Measurements from ENCODE around the gene ATP6V0D1.
A peak's percentile ranks its signal among the peaks of the same experiment; 100 is the strongest.

ATP6V0D1 gene

DNA sequence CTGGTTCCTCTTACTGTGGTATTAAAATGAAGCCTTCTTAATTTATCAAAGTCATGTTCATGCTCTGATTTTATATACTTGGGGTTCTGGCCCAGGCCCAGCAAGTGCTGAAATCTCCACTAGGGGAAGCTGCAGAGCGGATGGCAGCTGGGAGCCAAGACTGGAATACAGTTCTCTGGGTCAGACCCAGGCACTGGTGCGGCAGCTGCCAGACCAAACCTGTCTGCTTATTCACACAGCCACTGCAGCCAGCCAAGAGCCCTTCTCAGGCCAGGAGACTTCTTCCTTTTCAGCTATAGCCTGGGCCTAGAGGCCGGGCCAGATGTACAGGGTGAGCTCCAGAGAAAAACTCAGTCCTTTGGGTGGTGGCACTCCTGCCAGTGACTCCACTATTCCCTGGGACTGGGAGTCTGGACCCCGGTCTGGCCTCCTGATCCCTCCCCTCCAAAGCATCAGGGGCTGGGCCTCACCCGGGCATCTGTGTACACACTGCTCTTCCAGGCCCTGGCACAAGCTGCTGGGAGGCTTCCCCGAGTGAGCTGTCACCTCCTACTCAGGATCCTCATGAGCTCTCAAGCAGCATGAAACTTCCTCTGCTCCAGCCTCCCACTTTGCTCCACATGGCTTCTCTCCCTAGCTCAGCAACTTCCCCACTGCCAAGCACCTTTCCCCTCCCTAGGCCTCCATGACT is 24.4 kb downstream of the ATP6V0D1 start:
- peak overlapping the region in 2 of 11 experiments; percentile 79 to 81; a peak in 3 of 22 replicates for H3K4me2 ChIP-seq
- H3K36me3 ChIP-seq = peaks cover 22 to 100% (median 92%) of the 10 kb centered on the region in 11 experiments; a peak in 21 of 22 replicates
- peaks cover 98 to 100% (median 100%) of the 10 kb centered on the region in 11 experiments for H4K20me1 ChIP-seq
- no peaks in the 10 kb centered on the region for H3K27me3 ChIP-seq
- peak overlapping the region in 1 of 11 experiments; percentile 7; a peak in 3 of 22 replicates for H3K27ac ChIP-seq
- H3K9ac ChIP-seq = peak overlapping the region in 3 of 11 experiments; percentile 24 to 61 (median 38); a peak in 3 of 22 replicates
- peaks cover 33 to 74% (median 54%) of the 10 kb centered on the region in 10 experiments; a peak in 19 of 20 replicates for H3K4me1 ChIP-seq
- no peak overlapping the region for H3K4me3 ChIP-seq
- H3K9me3 ChIP-seq (replicated peaks in 1 of 11) = no peaks in the 10 kb centered on the region
- TF ChIP-seq Cebpa-rat (IDR thresholded peaks at IDR 0.05) = no peak

DNA sequence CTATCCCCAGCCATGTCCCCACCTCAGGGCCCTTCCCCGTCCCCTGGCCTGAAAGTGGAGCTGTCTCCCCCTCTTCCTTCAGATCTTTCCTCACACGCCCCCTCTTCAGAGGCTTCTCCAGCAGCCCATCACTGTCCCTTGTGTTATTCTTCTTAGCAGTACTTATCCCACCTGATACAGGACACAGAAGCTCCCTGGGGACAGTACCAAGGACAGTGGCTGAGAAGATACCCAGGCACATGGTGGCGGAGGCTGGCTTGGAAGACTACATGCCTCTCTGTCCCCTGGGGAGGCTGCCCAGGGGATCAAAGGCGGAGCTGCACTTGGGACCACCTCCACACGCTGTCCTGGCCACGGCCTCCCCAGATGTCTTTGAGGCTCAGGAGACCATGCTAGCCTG is 26.1 kb downstream of the ATP6V0D1 start:
- Histone ChIP-seq H3K4me1 (peaks cover 28 to 66% (median 41%) of the 10 kb centered on the region in 10 experiments; a peak in 19 of 20 replicates), H3K4me3 (no peak overlapping the region), H3K4me2 (peak overlapping the region in 4 of 11 experiments; percentile 3 to 47 (median 34); a peak in 6 of 22 replicates), H3K9me3 (replicated peaks in 1 of 11) (no peaks in the 10 kb centered on the region), H3K9ac (peak overlapping the region in 3 of 11 experiments; percentile 1 to 35 (median 22); a peak in 2 of 22 replicates), H3K36me3 (peaks cover 28 to 100% (median 92%) of the 10 kb centered on the region in 11 experiments; a peak in 21 of 22 replicates), H3K27ac (no peak overlapping the region), H3K27me3 (no peaks in the 10 kb centered on the region), H4K20me1 (peaks cover 88 to 100% (median 100%) of the 10 kb centered on the region in 11 experiments)
- TF ChIP-seq Cebpa-rat (IDR thresholded peaks at IDR 0.05) = no peak

GRCh38 chr16:67454104-67454503 is 26.9 kb downstream of the ATP6V0D1 start:
- Histone ChIP-seq H3K36me3 (peaks cover 31 to 100% (median 92%) of the 10 kb centered on the region in 11 experiments; a peak in 21 of 22 replicates), H3K4me3 (no peak overlapping the region), H3K27me3 (no peaks in the 10 kb centered on the region), H3K27ac (no peak overlapping the region), H3K9ac (peak overlapping the region in 1 of 11 experiments; percentile 22; a peak in 1 of 22 replicates), H3K4me2 (no peak overlapping the region), H3K4me1 (peaks cover 21 to 65% (median 34%) of the 10 kb centered on the region in 10 experiments; a peak in 19 of 20 replicates), H4K20me1 (peaks cover 86 to 100% (median 100%) of the 10 kb centered on the region in 11 experiments), H3K9me3 (replicated peaks in 1 of 11) (no peaks in the 10 kb centered on the region)
- no peak for TF ChIP-seq Cebpa-rat (IDR thresholded peaks at IDR 0.05)

GRCh38 chr16:67451704-67452435 is 29.1 kb downstream of the ATP6V0D1 start:
- Histone ChIP-seq H3K4me3 (no peak overlapping the region), H3K4me2 (no peak overlapping the region), H3K9me3 (replicated peaks in 1 of 11) (no peaks in the 10 kb centered on the region), H3K27me3 (no peaks in the 10 kb centered on the region), H3K4me1 (peaks cover 6 to 55% (median 17%) of the 10 kb centered on the region in 10 experiments; a peak in 17 of 20 replicates), H3K9ac (0 out of 22 replicates have a peak overlapping the region, but pooled peaks of 1 of the 11 experiments have one; percentile 28), H4K20me1 (peaks cover 85 to 100% (median 100%) of the 10 kb centered on the region in 11 experiments), H3K27ac (no peak overlapping the region), H3K36me3 (peaks cover 53 to 100% (median 94%) of the 10 kb centered on the region in 11 experiments)
- TF ChIP-seq Cebpa-rat (IDR thresholded peaks at IDR 0.05) = no peak

DNA sequence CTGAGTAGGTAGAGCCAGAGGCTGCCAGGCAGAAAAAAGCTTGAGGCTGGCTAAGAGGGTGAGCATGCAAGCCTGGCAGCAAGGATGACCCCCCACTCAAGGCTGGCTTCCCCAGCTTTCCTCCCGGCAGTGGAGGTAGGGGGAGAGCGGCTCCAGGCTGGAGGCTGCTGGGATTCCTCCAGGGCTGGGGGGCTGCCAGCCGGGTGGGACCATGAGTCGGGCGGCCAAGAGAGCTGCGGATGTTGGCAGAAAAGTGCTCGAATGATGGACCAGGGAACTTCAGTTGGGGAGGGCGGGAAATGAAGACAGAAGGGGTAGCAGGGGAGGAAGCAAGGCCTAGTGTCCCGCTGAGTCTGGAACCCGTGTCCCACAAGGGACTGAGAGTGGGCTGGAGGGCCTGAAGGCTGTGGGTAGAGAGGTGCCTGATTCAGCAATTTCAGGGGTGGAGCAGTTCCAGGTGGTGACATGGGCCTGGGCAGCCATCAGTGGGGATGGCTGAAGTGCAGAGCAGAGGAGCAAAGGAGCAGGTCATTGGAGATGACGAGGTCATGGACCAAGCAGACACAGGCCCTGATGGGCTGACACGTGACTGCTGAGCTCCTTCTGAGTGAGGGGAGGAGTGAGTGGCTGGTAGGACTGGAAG is 29.8 kb downstream of the ATP6V0D1 start:
- H4K20me1 ChIP-seq = peaks cover 85 to 100% (median 100%) of the 10 kb centered on the region in 11 experiments

GRCh38 chr16:67449739-67450138 is 31.2 kb downstream of the ATP6V0D1 start:
- TF ChIP-seq Cebpa-rat (IDR thresholded peaks at IDR 0.05) = no peak
- no peak overlapping the region for H3K27ac ChIP-seq
- no peak overlapping the region; a peak in 1 of 22 replicates for H3K4me2 ChIP-seq
- H3K4me3 ChIP-seq = no peak overlapping the region
- H3K4me1 ChIP-seq = peaks cover 0 to 42% (median under 1%) of the 10 kb centered on the region in 10 experiments; a peak in 8 of 20 replicates
- no peaks in the 10 kb centered on the region for H3K9me3 ChIP-seq (replicated peaks in 1 of 11)
- peaks cover 85 to 100% (median 100%) of the 10 kb centered on the region in 11 experiments for H4K20me1 ChIP-seq
- peaks cover 57 to 100% (median 100%) of the 10 kb centered on the region in 11 experiments for H3K36me3 ChIP-seq
- H3K9ac ChIP-seq = peak overlapping the region in 2 of 11 experiments; percentile 30 to 33; a peak in 1 of 22 replicates
- H3K27me3 ChIP-seq = no peaks in the 10 kb centered on the region

More for the DNA sequence above, 29.8 kb downstream of the ATP6V0D1 start:
- Histone ChIP-seq H3K36me3 (peaks cover 53 to 100% (median 94%) of the 10 kb centered on the region in 11 experiments), H3K27me3 (no peaks in the 10 kb centered on the region), H3K4me2 (no peak overlapping the region), H3K9me3 (replicated peaks in 1 of 11) (no peaks in the 10 kb centered on the region), H3K4me1 (peaks cover 0 to 55% (median 11%) of the 10 kb centered on the region in 10 experiments; a peak in 15 of 20 replicates), H3K4me3 (no peak overlapping the region), H3K9ac (0 out of 22 replicates have a peak overlapping the region, but pooled peaks of 1 of the 11 experiments have one; percentile 28), H3K27ac (no peak overlapping the region)
- TF ChIP-seq Cebpa-rat (IDR thresholded peaks at IDR 0.05) = no peak

- no peak for TF ChIP-seq Cebpa-rat (IDR thresholded peaks at IDR 0.05)
- Histone ChIP-seq H3K27me3 (no peaks in the 10 kb centered on the region), H3K36me3 (peaks cover 59 to 100% (median 100%) of the 10 kb centered on the region in 11 experiments), H4K20me1 (peaks cover 85 to 100% (median 100%) of the 10 kb centered on the region in 11 experiments), H3K4me3 (no peak overlapping the region), H3K9ac (peak overlapping the region in 2 of 11 experiments; percentile 33 to 46; a peak in 3 of 22 replicates), H3K27ac (no peak overlapping the region), H3K4me2 (no peak overlapping the region; a peak in 1 of 22 replicates), H3K9me3 (replicated peaks in 1 of 11) (no peaks in the 10 kb centered on the region), H3K4me1 (peaks cover 0 to 39% (median 0%) of the 10 kb centered on the region in 10 experiments; a peak in 6 of 20 replicates)
Measured at GRCh38 chr16:67449336-67449735, 31.6 kb downstream of the ATP6V0D1 start.

DNA sequence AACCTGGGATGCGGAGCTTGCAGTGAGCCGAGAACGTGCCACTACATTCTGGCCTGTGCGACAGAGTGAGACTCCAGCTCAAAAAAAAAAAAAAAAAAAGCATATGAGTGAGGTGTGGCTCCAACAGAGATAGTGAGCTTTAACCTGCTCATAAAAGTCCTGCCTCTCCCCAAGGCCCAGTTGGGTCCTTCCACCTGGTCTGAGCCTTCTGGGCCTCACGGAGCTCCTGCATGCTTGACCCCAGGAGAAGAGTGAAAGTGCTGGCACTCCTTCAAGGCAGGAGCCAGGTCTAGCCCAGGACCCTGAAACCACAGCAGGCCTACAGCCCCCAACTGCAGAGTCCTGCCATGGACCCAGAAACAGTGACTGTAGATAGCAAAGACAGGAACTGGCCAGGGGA is 32.4 kb downstream of the ATP6V0D1 start:
- no peak overlapping the region for H3K4me2 ChIP-seq
- no peaks in the 10 kb centered on the region for H3K27me3 ChIP-seq
- peaks cover 0 to 39% (median 0%) of the 10 kb centered on the region in 10 experiments; a peak in 5 of 20 replicates for H3K4me1 ChIP-seq
- H3K36me3 ChIP-seq = peaks cover 65 to 100% (median 100%) of the 10 kb centered on the region in 11 experiments
- H3K9ac ChIP-seq = peak overlapping the region in 2 of 11 experiments; percentile 33 to 46; a peak in 3 of 22 replicates
- no peak for TF ChIP-seq Cebpa-rat (IDR thresholded peaks at IDR 0.05)
- H3K27ac ChIP-seq = no peak overlapping the region
- no peaks in the 10 kb centered on the region for H3K9me3 ChIP-seq (replicated peaks in 1 of 11)
- H4K20me1 ChIP-seq = peaks cover 86 to 100% (median 100%) of the 10 kb centered on the region in 11 experiments
- H3K4me3 ChIP-seq = no peak overlapping the region

Measured in BLaER1 treated with 17β-estradiol and CSF1 and Interleukin-3, amounts not matched to agents 10 nM and 100 nM (cell line).